Skin of body (tissue), 2 donors: ENCODE data around the gene SCART1. TPM values are rescaled to one million over a fixed set of nuclear protein-coding genes. Genes with fewer than 3 reads are reported as not detected.

Experiments used
- DNase-seq: peaks from one replicate; lab custom pipeline; 2025; lab: John Stamatoyannopoulos, UW
- total RNA-seq: library from RNA; depleted of rRNA; stranded (reverse); fragments of >200 nt; gene quantifications from one replicate; pipeline ENCODE4 v1.2.3, GENCODE V29; 2014

SCART1 gene
- total RNA-seq, 1 donor from 2014 or later, result 2.5 TPM

- no peak for DNase-seq
Measured at GRCh38 chr10:133454204-133454893, 604 bp downstream of the SCART1 start.

DNA sequence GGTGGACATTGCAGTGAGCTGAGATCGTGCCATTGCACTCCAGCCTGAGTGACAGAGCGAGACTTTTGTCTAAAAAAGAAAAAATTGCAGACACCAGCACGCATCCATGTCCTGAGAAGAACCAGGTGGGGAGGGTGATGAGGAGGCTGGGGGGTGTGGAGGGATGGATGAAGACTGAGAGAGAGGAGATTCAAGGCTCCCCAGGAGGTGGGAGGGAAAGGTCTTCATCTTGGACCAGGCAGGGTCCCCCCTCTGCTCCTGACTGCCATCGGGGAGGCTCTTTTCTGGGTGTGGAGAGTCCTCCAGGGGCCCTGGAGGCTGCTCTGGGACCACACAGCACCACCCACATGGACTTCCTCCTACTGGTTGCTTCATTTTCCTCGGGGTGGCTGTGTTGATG lies 1.5 kb downstream of the SCART1 start:
- DNase-seq, result no peak

DNA sequence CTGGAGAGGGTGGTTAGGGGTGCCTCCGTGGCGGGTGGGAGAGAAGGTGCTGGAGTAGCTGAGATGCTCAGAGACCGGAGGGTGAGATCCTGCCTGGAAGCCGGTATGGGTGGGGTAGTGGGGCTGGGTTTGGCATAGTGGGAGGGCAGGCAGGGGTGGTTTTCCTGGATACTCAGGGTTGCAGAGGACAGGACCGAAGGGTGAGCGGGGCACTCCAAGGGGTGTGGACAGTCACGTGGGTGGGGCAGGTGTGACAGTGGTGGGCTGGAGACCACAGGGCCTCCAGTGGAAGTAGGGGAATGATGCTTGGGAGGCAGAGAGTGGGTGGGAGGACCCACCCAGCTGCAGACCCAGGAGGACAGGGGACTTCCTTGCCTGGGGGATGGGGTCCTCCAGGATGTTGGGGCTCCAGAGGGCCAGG lies 1.9 kb downstream of the SCART1 start:
- no peak for DNase-seq

DNA sequence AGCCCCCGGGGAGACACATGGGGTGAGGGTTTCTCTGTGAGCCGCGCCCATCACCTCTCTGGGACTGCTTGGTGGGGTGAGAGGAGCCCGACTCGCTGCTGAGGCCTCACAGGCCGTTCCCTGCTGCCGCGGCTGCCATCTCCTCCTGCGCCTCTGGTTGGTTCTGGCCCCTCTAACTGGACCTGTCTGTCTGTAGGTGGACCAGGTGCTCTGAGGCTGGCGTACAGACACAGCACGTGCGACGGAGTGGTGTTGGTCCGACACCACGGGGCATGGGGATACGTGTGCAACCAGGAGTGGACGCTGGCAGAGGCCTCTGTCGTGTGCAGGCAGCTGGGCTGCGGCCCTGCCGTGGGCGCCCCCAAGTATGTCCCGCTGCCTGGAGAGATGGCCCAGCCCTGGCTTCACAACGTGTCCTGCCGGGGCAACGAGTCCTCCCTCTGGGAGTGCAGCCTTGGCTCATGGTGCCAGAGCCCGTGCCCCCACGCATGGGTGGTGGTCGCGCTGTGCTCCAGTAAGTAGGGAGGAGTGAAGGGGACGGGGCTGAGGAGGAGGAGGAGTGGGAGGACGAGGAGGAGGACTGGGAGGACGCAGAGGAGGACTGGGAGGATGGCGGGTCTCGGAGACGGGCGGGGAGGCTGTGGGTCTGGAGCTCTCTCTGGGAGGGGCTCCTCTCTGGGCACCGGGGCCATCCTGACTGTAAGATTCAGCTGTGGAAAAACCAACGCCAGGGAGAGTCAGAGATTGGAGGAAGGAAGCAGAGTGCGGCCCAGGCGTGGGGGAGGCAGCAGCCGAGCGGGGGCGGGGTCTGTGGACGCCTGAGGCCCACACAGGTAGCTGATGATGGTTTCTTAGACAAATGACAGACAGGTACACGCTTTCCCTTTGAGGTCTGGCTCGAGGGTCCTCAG lies 2.6 kb downstream of the SCART1 start:
- DNase-seq, result no peak

DNA sequence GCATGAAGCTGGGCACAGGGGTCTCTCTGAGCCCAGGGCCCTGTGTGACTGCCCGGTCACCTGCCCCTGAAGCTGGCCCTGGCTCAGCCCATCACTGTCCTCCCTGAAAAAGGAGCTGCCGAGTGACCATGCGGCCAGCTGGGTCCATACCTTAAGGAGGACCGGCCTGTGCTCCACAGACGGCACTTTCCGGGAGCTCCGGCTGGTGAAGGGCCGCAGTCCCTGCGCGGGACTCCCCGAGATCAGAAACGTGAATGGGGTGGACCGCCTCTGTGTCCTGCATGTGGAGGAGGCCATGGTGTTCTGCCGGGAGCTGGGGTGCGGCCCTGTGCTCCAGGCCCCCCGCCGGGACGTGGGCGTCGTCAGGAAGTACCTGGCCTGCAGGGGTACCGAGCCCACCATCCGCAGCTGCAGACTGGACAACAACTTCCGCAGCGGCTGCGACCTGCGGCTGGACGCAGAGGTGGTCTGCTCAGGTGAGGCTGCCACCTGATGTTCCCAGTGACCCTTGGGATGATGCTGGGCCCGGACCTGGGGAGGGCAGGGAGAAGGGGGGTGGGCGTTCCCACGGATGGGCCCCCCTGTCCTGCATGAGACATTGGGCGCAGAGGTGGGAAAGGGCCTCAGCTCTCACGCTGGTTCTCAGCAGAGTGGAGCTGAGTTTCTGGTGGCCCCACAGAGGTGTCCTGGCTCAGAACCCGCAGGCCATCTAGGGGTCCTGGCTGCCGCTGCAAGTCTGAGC lies 3.5 kb downstream of the SCART1 start:
- no peak for DNase-seq

- no peak for DNase-seq
Measured at GRCh38 chr10:133458021-133458709, 4.4 kb downstream of the SCART1 start.

- DNase-seq, result no peak
Measured at GRCh38 chr10:133458710-133459453, 5.1 kb downstream of the SCART1 start.

- no peak for DNase-seq
Measured at GRCh38 chr10:133459454-133460207, 5.9 kb downstream of the SCART1 start.

DNA sequence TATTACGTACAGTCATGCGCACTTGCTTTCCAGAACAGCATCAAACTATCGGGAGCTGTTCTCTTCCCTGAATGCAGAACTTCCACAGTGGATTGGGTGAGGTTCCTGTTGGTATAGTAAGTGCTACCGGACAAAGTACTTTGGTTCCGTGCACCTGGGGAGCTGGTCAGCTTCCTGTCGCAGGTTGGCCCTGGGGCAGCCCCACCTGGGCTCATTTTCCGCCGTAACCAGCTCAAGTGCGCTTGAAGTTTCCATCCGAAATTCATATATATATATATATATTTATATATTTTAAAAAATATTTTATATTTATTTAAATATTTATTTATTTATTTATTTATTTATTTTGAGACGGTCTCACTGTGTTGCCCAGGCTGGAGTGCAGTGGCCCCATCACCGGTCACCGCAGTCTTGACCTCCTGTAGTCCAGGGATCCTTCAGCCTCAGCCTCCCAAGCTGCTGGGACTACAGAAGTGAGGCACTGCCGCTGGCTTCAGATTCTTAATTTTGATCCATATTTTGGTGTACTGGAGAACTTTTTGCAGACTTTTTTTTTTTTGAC lies 6.5 kb downstream of the SCART1 start:
- no peak for DNase-seq

DNA sequence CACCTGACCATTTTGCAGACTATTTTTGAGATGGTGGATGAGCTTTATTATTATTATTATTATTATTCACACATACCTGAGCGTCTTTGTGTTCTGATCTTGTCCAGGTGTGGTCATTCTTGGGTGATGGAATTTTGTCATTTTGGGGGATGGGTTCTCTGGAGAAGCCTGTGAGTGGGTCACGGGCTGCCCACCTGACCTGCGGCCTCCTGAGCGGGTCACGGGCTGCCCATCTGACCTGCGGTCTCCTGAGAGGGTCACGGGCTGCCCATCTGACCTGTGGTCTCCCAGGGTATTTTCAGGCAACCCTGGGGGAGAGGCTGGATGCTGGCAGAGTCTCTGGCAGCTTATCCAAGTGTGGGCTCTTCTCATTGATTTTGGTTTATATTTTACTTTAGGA lies 7.3 kb downstream of the SCART1 start:
- DNase-seq, result no peak

GRCh38 chr10:133461841-133462240 lies 8.1 kb downstream of the SCART1 start:
- no peak for DNase-seq

DNA sequence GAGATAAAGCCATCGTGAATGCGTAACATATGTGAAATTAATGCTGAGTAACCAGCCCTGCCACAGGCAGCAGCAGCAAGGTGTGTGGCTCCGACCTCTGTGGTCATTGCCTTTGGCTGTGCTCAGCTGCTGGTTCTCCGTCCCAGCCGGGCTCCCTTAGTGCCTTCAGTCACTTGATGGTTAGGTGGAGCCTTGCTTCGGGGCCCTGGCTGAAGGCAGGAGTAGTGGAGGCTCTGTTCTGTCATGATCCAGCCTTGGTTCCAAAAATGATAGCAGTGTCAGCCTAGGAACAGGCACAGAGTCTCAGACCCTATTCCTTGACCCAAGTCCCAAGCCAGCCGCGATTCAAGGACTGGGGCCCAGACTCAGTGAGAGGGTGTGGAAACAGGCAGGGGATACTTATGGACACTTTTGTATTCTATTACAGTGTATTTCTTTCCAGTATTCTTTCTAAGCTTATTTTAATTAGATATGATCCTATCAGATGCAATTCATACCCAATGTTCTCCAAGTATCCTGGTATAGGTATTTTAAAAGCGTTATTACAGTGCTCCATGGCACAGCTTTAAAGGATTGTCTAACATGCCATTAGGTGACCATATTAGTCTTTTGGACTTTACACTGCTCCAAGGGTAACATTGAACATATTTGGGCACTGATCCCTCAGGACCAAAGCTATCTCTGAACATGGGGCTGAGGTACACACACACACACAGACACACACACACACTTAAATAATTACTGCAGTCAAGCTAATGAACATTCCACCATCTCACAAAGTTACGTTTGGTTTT lies 9.0 kb downstream of the SCART1 start:
- no peak for DNase-seq

DNA sequence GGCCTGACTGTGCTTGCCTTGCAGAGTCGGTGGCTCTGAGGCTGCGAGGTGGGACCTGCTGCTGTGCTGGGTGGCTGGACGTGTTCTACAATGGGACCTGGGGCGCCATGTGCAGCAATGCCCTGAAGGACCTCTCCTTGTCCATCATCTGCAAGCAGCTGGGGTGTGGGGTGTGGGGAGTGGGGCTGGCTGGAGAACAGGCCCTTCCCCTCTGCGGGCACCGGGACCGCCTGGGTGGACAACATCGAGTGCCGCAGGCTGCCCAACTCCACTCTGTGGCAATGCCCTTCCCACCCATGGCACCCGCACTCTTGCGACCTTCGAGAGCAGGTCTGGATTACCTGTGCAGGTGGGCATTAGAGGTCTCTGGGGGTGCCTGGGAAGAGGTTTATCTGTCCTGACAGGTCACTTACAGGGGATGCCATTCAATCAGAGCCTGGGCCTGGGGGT lies 10.9 kb downstream of the SCART1 start:
- no peak for DNase-seq

DNA sequence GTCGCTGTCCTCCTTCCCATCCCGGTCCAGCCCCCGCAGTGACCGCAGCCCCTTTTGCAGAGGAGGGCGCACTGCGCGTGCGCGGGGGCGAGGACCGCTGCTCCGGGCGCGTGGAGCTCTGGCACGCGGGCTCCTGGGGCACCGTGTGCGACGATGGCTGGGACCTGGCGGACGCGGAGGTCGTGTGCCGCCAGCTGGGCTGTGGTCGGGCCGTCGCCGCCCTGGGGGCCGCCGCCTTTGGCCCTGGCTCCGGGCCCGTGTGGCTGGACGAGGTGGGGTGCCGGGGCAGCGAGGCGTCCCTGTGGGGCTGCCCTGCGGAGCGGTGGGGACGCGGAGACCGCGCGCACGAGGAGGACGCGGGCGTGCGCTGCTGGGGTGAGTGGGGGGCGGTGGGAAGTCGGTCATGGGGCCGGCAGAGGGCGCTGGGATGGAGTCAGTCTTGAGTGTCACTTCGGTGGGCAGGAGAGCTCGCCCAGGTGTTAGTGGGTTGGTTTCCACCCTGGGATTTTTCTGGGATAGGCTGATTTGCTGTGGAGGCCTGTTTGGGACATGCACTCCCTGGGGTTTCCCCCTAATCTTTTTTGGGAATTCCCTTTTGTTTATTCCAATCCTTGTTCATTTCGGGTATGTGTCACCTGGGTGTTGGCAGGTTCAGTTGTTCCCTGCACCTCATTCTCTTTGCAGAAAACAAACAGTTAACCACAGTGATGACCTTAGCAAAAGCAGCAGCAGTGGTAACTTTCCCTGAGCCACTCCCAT lies 11.6 kb downstream of the SCART1 start:
- no peak for DNase-seq

GRCh38 chr10:133465950-133466474 lies 12.3 kb downstream of the SCART1 start:
- DNase-seq, result no peak

DNA sequence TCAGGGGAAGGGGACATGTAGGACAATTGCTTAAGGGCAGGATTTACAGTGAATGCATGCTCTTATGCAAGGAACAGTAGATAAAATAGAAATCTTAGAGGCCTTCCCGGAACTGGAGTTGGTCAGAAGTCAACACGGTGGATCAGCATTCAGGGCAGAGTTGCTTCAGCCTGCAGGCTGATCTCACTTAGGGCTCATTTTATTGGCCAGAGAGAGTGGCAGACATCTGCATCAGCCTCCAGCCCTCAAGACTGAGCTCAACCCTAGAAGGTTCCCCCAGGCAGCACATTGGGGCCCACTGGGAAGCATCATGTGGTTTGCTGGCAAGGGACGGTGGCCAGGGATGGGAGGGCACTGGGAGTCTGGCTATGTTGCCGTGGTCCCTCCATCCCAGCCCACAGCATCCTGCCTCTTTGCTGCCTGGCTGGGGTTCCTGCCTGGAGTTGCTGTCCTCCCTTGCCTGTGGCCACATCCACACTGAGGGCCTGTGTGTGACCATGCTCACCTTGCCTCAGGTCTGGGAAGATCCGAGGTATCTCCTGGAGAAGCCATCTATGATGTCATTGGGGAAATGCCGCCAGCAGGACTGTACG lies 13.0 kb downstream of the SCART1 start:
- DNase-seq, result no peak

- DNase-seq, result no peak
Measured at GRCh38 chr10:133467286-133467911, 13.7 kb downstream of the SCART1 start.
